ENCODE results near the gene COX7B. TPM values are rescaled to one million over a fixed set of nuclear protein-coding genes. Genes with fewer than 3 reads are reported as not detected.

COX7B gene
- total and polyA plus RNA-seq, 2 of the 8 experiments (the other 6 are each of a cell fraction or from before 2014, with no cell fraction given) = 268 to 974 TPM

DNA sequence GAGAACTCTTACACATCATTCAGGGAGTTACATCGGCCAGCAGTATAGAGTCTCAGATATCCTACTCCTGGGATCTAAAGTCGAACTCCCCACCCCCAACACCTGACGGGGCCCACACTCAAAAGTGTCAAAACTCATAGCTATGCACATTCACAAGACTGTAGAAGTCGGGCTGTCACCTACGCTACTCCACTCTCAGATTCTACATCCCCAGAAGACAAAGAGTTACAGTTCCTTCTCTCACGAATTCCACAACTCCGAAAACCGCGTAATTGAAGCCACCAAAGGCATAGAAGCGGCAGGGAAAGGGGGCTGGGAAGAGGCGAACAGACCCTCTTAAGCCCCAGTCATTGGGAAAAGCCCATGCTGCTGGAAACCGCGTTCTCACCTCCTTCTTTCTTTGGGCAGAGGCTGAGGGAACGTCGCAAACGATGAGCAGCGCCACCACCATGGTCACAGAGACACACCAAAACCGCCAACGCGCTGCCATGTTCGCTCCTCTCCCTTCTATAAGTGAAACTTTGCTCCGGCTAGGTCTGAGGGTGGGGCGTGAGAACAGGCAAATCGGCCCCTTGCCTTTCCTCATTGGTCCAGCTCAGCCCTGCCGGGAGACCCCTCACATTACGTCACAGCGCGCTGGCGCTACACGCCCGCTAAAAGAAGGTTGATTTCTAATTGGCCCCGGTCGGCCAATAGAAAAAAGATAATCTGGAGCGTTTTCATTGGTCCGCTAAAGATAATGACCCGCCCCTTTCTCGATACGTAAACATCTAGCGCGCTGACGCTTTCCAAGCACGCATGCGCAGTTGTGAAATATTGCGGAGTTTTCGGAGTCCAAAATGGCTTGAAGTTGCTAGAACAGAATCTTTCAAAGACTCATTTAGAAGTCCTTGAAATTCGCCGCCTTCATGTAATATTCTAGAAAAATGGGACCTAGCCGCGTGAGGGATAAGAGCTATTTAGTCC lies 4.1 kb upstream of the COX7B start, which contains the start of gene MAGT1:
Gene MAGT1 (minus strand): TSS at position 515 of the 966 bp plus-strand sequence. CDS start 25 bp downstream, at position 490.
- H4K91ac ChIP-seq (replicated peaks; ENCODE audit: insufficient read length, low read length) = no peak within 1 kb of the TSS
- no peaks in the 10 kb centered on the region for H3K79me1 ChIP-seq (ENCODE audit: low read depth, low read length)
- H4K8ac ChIP-seq (ENCODE audit: extremely low read depth, insufficient read depth, low read length) = peak within 1 kb of the TSS; percentile 90; the same call in 1 of the 2 replicates
- H4K20me1 ChIP-seq (replicated peaks in 1 of 2; ENCODE audit: control insufficient read depth in 1 of 2, insufficient read depth in 2 of 2, low read length in 2 of 2) = no peaks in the 10 kb centered on the region
- H3K9me3 ChIP-seq (ENCODE audit: insufficient read depth in 2 of 2, low read depth in 1 of 2, low read length in 1 of 2) = no peaks in the 10 kb centered on the region
- H2BK15ac ChIP-seq (ENCODE audit: low read length) = no peak within 1 kb of the TSS
- H2AFZ ChIP-seq (ENCODE audit: low read length) = peak within 1 kb of the TSS; percentile 93
- H2BK5ac ChIP-seq (ENCODE audit: low read depth, low read length) = peak within 1 kb of the TSS; percentile 19; the same call in 1 of the 2 replicates
- H2AK5ac ChIP-seq (ENCODE audit: low read depth, low read length) = no peak within 1 kb of the TSS
- no peaks in the 10 kb centered on the region for H3K27me3 ChIP-seq (replicated peaks in 1 of 4; ENCODE audit: control insufficient read depth in 3 of 4, extremely low read depth in 1 of 4, insufficient read depth in 3 of 4, low read length in 3 of 4)
- ChIA-PET CTCF (ENCODE audit: partially characterized antibody) (interaction anchor here (1.5 kb wide), 1 partner anchor 130 kb away, joined by 6 read pairs; no protein-coding TSS in a partner anchor), POLR2A (ENCODE audit: partially characterized antibody) (interaction anchor here (1.0 to 1.7 kb wide), 4 partner anchors 8 to 114 kb away, joined by 3 to 5 read pairs (median 4); no protein-coding TSS in a partner anchor)
- peaks cover 1 to 48% of the 10 kb centered on the region in 2 experiments; a peak in 3 of 4 replicates for H3K79me2 ChIP-seq (ENCODE audit: control insufficient read depth in 1 of 2, insufficient read depth in 2 of 2, low read length in 2 of 2)
- no peak within 1 kb of the TSS for H3K56ac ChIP-seq (replicated peaks; ENCODE audit: insufficient read length, low read depth, low read length)
- no peak within 1 kb of the TSS for H2BK120ac ChIP-seq (replicated peaks; ENCODE audit: low read depth, low read length)
- H3K4me3 ChIP-seq (ENCODE audit: extremely low read depth in 1 of 4, insufficient read depth in 2 of 4, low read depth in 3 of 4, low read length in 4 of 4) = peak within 1 kb of the TSS; percentile 74 to 94 (median 88)
- H3K4ac ChIP-seq (replicated peaks; ENCODE audit: insufficient read length, low read depth, low read length) = no peak within 1 kb of the TSS
- H3K9ac ChIP-seq (replicated peaks in 1 of 4; ENCODE audit: extremely low read depth in 1 of 4, low read depth in 3 of 4, low read length in 3 of 4) = peak within 1 kb of the TSS; percentile 61 to 91 (median 88)
- H3K27ac ChIP-seq (ENCODE audit: low read depth, low read length) = peak within 1 kb of the TSS; percentile 89
- WGBS, 2 experiments (ENCODE audit: extremely low coverage in 1 of 2, insufficient coverage in 1 of 2, insufficient read length in 1 of 2, insufficient replicate concordance in 2 of 2, low coverage in 1 of 2, low lambda C conversion rate in 2 of 2, missing lambda C conversion rate in 1 of 2) = 1% methylated on average over 45 of the region's 49 CpGs; no CpG with 5 or more reads in 1 of the 2 experiments
- no peak within 1 kb of the TSS for H3K18ac ChIP-seq (ENCODE audit: extremely low read depth, low read length)
- peaks cover 0 to 2% (median 0%) of the 10 kb centered on the region in 4 experiments; a peak in 3 of 7 replicates for H3K4me1 ChIP-seq (replicated peaks in 1 of 4; ENCODE audit: control insufficient read depth in 3 of 4, insufficient read depth in 4 of 4, low read length in 3 of 4)
- H3K36me3 ChIP-seq (ENCODE audit: control insufficient read depth in 2 of 4, insufficient read depth in 4 of 4, low read length in 3 of 4) = no peaks in the 10 kb centered on the region
- no peak within 1 kb of the TSS for H2BK20ac ChIP-seq (ENCODE audit: low read length)
- DNase-seq (ENCODE audit: low read depth in 1 of 2, low spot score in 2 of 2) (peak; percentile 70 to 82), FAIRE-seq (peak; percentile 86)
- H3K4me2 ChIP-seq (ENCODE audit: insufficient read depth in 1 of 2, low read depth in 2 of 2, low read length in 2 of 2) = peak within 1 kb of the TSS; percentile 55 to 66
- no peak within 1 kb of the TSS for H3K23ac ChIP-seq (ENCODE audit: insufficient read length)
- H3K14ac ChIP-seq (ENCODE audit: insufficient read length) = no peak within 1 kb of the TSS
- H4K5ac ChIP-seq (ENCODE audit: insufficient read length, low read depth, low read length) = peak within 1 kb of the TSS; percentile 66
- H2BK12ac ChIP-seq (ENCODE audit: low read depth, low read length) = peak within 1 kb of the TSS; percentile 40; the same call in 1 of the 2 replicates
- no peaks in the 10 kb centered on the region for H3K23me2 ChIP-seq (ENCODE audit: low read depth, low read length)
- no peak for TF ChIP-seq NANOG (IDR thresholded peaks at IDR 0.05; ENCODE audit: insufficient read depth, low read depth, low read length, poor library complexity, severe bottlenecking)
- TF ChIP-seq, protein P1, sequence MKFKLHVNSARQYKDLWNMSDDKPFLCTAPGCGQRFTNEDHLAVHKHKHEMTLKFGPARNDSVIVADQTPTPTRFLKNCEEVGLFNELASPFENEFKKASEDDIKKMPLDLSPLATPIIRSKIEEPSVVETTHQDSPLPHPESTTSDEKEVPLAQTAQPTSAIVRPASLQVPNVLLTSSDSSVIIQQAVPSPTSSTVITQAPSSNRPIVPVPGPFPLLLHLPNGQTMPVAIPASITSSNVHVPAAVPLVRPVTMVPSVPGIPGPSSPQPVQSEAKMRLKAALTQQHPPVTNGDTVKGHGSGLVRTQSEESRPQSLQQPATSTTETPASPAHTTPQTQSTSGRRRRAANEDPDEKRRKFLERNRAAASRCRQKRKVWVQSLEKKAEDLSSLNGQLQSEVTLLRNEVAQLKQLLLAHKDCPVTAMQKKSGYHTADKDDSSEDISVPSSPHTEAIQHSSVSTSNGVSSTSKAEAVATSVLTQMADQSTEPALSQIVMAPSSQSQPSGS (IDR thresholded peaks at IDR 0.05; ENCODE audit: low read length) = peak; percentile 67; the same call in 1 of the 2 replicates
- TF ChIP-seq, protein P2, sequence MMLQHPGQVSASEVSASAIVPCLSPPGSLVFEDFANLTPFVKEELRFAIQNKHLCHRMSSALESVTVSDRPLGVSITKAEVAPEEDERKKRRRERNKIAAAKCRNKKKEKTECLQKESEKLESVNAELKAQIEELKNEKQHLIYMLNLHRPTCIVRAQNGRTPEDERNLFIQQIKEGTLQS (IDR thresholded peaks at IDR 0.05; ENCODE audit: insufficient read depth, low read depth, low read length) = no peak
- TF ChIP-seq CEBPB (IDR thresholded peaks at IDR 0.05; ENCODE audit: low read depth, low read length) = no peak
- no peak for TF ChIP-seq JUND (IDR thresholded peaks at IDR 0.05; ENCODE audit: low read length)
- peak; percentile 90 to 92 for TF ChIP-seq POLR2A (IDR thresholded peaks at IDR 0.05; ENCODE audit: control extremely low read depth in 1 of 2, low read depth in 2 of 2, low read length in 2 of 2)
- TF ChIP-seq ASH2L (IDR thresholded peaks at IDR 0.05; ENCODE audit: low read length) = no peak
- peak; percentile 84 for TF ChIP-seq TBP (IDR thresholded peaks at IDR 0.05; ENCODE audit: low read depth, low read length)
